NCI-H1694 (cell line): ENCODE measurements around the gene IL36B.

Experiments used
- DNase-seq: peaks from one replicate; lab custom pipeline; 2025; lab: John Stamatoyannopoulos, UW

IL36B gene

DNA sequence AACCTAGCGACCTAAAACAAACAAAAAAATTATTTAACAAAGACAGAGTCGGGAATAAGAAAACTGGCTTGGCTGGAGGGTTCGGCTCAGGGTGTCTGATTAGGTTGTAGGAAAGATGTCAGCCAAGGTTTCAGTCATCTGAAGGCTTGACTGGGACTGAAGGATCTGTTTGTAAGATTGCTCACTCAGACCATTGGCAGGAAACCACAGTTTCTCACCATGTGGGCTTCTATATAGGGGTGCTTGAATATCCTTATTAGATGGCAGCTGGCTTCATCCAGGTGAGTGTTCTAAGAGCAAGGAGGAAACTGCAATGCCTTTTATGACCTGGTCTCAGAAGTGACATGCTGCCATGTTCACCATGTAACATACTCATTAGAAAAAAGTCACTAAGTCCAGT lies 999 bp upstream of the IL36B start:
- DNase-seq = no peak

DNA sequence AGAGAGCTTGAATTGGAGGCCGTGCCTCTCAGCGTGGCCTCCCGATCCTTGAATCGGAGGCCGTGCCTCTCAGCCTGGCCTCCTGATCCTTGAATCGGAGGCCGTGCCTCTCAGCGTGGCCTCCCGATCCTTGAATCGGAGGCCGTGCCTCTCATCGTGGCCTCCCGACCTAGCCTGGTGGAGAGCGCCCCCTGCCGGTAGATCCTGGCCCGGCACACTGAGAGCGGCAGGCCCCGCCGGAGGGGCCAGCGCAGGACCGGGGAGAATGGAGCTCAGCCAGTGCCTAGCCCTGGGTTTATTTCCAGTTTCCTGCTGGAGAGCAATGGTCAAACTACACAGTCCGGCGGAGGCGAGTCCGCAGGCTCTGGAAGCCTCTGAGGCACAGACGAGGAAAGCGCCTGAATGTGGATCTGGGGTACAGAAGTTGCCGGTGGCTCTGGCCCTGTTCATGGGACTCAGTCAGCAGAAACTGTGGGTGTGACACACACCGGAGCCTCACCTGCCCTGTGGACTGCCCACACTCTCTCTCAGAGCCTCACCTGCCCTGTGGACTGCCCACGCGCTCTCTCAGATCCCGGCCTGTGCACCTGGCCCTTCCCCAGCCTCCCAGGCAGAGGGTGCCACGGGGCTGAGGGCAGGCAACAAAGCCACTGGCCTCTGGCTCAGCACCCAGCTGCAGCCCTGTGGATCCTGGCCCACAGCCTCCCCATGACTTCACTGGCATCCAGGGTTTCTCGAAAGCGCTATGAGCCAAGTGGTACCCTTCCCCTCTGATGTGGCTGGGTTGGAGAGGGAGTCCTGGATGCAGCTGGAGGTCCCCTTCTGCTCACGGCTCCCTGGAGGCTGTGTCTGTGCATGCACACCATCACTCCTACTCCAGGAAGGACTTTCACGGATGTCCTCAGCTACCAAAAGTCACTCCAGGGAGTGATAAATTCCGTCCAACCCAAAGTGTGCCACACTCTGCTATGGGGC lies 1.5 kb downstream of the IL36B start:
- DNase-seq = no peak

GRCh38 chr2:113046465-113046864 lies 6.2 kb downstream of the IL36B start:
- no peak for DNase-seq

- DNase-seq = no peak
Observed at GRCh38 chr2:113041871-113042270, 10.8 kb downstream of the IL36B start.

GRCh38 chr2:113039719-113040118 lies 12.9 kb downstream of the IL36B start:
- no peak for DNase-seq

DNA sequence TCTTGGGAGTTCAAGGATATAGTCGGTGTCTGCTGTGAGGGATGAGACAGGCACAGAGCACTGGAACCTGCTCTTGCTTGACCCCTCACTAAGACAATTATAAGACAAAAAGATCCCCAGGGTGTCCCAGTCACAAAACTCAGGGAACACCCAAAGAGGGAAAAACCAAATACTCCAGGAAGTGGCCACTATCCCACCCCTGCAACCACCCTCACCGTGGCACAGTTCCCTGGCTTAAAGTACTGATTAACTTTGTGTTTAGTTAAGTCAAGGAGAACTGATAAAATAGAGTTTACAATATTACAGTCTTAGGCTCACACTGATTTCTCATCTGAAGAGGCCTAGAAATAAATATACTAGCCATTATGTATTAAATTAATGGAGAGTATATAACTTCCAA lies 13.5 kb downstream of the IL36B start:
- no peak for DNase-seq

GRCh38 chr2:113038291-113038690 lies 14.4 kb downstream of the IL36B start:
- no peak for DNase-seq

- no peak for DNase-seq
Observed at GRCh38 chr2:113036763-113037162, 15.9 kb downstream of the IL36B start.

DNA sequence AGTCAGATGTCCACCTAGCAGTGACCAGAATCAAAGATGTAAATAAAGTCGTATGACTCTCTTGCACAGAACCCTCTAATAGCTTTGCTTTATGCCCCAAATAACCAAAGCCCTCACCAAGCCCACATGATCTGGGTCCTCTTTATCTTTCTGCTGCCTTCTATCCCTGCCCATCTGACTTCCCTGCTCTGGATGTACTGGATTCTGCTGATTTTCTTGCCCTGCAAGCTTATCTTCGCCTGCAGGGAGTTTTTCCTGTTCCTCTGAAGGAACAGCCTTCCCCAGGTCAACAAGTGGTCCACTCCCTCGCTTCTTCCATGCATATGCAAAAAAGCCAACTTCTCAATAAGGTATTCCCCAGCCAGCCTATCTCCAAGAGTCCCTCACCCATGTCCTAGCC lies 18.7 kb downstream of the IL36B start:
- DNase-seq = no peak

DNA sequence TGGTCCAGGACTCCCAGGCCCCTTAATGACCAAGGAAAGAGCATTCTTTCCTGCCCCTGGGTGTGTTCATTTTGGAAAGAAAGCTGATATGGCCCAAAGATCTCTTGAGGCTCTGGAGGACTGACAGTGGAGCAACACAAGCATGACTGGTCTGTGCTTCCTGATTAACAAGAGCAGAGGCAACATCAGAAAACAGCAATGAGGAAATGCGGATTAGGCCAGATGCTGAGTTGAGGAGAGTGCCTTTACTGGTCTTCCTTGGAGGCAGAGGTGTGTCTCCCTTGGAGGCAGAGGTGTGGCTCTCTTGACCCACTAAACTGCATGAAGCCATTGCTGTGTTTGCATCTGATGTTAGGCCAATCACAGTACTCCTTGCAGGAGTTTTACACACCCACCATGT lies 19.9 kb downstream of the IL36B start:
- DNase-seq = no peak

GRCh38 chr2:113028112-113028511 lies 24.6 kb downstream of the IL36B start:
- DNase-seq = no peak

GRCh38 chr2:113027691-113028090 lies 25.0 kb downstream of the IL36B start:
- DNase-seq = no peak

- DNase-seq = no peak
Observed at GRCh38 chr2:113025737-113026136, 26.9 kb downstream of the IL36B start.

- no peak for DNase-seq
Observed at GRCh38 chr2:113024764-113025163, 27.9 kb downstream of the IL36B start.

GRCh38 chr2:113021312-113021711 lies 31.4 kb downstream of the IL36B start:
- no peak for DNase-seq

DNA sequence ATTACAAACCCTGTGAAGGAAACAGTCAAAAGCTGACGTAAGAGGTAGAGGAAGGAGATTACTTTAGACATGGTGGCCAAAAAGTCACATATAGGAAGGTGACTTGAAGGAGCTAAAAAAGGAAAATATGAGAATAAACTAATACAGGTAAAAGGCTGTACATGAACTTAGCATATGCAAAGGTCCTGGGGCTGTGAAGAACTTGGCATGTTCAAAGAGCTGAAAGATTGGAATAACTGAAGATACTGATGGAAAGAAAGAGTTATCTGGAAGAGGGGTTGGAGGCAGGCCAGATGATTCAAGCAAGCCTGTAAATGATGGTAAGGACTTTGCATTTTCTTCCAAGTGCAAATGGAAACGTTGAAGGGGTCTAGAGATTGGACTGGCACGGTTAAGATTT lies 34.2 kb downstream of the IL36B start:
- DNase-seq = no peak

DNA sequence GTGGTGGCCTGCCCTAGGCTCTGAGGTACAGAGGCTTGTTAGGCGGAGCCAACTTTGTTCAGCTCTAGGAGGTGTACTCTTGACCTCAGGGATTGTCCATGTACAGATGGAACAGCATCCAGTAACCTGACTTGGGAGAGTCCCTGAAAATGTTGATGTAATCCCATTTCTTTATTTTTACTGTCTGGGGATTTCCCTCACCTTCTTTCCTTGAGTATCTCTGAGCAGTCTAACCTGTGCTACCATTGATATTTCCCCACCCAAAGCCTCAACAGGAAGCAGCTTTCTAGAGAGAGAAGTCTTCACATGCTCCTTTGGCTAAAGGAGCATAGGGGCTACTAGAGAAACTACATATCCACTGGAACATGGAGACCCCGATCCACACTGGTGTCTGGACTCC lies 37.0 kb downstream of the IL36B start:
- DNase-seq = no peak

DNA sequence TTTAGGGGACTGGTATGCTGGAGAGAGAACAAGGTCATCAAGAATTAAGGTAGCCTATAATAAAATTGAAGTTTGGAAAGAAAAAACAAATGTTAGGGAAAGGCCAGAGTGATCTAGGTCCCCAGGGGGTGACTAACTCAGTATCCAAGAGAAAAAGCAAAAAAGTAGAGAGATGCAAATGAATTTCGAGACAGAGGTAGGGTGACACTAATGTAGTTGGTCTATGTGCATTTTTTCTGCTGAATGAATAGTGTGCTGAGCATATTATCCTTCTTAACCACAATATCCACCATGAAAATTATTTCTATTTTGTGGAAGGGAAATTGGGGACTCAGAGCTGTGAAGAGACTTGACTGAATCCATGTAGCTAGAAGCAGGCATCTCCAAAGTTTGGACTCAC lies 37.6 kb downstream of the IL36B start:
- DNase-seq = no peak

GRCh38 chr2:113014067-113014466 lies 38.6 kb downstream of the IL36B start:
- no peak for DNase-seq

- DNase-seq = no peak
Observed at GRCh38 chr2:113013336-113013661, 39.4 kb downstream of the IL36B start.

DNA sequence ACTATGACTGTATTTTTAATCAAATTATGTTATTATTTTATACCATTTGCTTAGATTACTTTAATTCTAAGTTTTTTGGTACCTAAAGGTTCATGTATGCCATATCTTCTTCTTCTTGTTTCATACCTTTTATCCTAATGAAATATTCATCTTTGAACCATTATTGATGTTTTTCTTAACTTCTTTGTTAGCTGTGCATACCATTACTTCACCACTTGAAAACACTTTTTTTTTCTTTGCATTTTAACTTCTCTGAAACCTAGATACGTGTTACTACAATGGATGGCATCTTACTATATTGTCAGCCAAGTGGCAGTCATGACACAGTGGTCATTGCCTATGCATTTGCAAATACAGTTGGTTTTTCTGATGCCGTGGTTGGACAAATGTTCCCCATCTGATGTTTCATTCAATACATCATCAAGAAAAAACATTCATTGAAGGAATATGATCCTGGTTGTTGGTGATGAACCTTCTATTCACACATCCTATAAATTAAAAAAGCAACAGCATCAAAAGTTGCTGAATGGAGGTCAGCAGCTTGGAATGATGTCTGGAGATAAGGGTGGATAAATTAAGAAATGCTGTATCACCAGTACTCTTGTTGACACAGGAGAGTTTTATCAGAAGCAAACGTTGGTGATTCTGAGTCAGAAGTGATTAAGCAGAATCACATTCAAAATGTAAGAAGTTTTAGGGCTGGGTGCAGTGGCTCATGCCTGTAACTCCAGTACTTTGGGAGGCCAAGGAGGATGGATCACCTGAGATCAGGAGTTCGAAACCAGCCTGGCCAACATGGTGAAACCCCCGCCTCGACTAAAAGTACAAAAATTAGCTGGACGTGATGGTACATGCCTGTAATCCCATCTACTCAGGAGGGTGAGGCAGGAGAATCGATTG lies 40.0 kb downstream of the IL36B start:
- DNase-seq = no peak

DNA sequence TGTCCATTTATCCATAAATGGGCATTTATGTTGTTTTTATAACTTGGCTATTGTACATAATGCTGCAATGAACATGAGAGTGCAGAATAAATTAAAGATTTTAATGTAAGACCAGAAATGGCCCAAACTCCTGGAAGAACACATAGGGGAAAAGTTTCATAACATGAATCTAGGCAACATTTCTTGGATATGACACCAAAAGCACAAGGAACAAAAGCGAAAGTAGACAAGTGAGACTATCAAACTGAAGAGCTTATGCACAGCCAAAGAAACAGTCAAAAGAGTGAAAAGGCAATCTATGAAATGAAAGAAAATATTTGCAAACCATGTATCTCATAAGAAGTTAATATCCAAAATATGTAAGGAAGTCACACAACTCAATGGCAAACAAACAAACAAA lies 41.6 kb downstream of the IL36B start:
- DNase-seq = no peak

- no peak for DNase-seq
Observed at GRCh38 chr2:113010088-113010487, 42.6 kb downstream of the IL36B start.
